Superior temporal gyrus (tissue), 1 donor: ENCODE results near the gene FBXO5.
"Not testable (repeated sequence)": the region's sequence is repeated elsewhere in the genome, so short reads cannot be mapped to it uniquely, and the experiment has no call there.

Experiments used
- DNase-seq: peaks from one replicate; pipeline ENCODE4 v3.0.0-alpha.2; 2016; ENCODE audit errors: extremely low spot score

The FBXO5 gene

DNA sequence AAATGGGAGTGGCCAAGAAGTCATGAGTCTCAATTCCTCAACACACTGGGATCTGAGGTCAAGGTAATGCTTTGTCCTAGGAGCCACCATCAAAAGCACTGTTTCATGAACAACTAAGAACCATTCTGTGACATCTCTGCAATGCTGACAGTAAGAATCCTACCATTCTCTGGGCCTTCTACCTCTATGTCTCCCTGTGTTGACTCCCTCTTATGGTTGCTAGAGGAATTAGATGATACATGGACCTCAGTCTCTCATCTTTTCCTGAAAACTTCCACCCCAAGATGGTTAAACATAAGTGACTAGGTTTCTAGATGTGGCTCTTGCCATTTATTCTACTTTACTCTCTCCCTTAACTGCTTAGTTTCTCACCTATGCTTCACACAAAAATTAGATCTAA lies 10.6 kb upstream of the FBXO5 start:
- DNase-seq = no peak

DNA sequence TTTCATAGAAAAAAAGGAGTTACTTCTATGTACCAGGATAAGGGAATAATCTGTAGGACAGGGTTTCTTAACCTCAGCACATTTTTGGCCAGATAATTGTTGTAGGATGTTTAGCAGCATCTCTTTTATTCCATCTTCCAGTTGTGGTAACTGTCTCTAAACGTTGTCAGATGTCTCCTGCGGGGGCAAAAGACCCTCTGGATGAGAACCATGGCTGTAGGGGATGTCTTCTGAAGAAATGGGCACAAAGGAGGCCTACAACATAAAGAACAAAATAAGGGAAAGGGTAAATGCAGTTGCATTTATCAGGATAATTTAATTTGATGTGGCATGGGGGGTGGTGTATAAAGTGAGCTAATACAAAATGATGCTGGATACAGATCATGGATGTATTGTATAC lies 4.1 kb upstream of the FBXO5 start:
- no peak for DNase-seq

DNA sequence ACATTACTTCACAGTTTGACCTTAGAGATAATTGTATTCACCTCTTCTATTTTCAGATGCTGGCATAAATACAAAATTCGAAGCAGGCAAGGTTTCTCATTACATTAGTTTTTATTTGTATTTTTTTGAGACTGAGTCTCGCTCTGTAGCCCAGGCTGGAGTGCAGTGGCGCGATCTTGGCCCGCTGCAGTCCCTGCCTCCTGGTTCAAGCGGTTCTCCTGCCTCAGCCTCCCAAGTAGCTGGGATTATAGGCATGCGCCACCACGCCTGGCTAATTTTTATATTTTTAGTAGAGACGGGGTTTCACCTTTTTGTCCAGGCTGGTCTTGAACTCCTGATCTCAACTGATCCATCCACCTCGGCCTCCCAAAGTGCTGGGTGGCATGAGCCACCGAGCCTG lies 2.5 kb upstream of the FBXO5 start:
- not testable (repeated sequence) for DNase-seq

DNA sequence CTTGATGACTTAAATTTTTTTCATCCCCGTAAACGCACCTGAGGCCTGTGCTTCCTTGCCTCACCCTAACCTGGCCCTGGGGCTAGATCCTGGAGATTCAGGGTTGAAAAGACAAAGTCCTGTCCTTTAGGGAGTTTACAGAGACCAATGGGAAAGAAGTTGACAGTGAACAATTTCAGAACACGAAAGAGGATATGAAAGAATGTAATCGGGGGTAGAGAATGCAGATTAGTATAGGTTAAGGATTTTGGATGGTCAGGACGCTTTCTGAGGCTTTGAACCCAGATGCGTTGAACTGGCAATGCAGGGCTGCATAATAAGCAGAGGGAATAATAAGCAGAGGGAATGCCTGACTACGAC lies 1.7 kb upstream of the FBXO5 start:
- DNase-seq = no peak

DNA sequence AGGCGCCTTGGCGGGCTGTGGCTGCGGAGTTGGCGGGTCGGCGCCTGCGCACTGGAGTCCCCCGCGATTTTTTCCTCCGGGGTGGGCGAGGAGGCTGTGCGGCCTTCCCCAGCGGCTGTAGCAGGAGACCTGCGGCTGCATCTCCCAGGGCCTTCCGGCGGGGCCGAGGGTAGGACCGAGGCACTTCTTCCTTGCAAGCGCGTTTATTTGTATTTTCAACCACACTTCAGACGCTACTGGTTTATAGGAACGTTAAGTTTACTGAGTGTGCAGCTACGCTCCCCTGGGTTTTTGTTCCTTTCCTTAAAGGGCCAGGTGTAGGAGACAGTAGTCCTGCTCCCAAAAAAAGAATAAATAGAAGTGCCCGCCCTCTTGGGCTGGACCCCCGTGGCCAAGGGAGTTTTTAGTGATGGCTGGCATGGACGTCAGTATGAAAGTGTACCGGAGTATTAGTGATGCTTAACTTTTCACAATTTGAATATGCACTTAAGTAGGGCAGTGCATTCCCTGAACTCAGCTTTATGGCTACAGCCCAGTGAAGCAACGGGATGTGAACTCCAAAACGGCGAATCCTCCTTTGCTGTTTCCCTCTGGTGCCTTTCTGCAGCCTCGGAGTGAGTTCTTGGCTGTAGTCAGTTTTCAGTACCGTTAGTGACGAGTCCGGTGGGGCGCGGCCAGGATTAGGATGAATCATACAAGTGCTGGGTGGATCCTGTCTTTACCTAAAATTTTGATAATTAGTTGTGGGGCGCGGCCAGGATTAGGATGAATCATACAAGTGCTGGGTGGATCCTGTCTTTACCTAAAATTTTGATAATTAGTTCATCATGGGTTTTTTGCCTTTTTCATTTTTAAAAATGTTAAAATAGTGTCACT lies 1.0 kb upstream of the FBXO5 start:
- peak; percentile 97 for DNase-seq

DNA sequence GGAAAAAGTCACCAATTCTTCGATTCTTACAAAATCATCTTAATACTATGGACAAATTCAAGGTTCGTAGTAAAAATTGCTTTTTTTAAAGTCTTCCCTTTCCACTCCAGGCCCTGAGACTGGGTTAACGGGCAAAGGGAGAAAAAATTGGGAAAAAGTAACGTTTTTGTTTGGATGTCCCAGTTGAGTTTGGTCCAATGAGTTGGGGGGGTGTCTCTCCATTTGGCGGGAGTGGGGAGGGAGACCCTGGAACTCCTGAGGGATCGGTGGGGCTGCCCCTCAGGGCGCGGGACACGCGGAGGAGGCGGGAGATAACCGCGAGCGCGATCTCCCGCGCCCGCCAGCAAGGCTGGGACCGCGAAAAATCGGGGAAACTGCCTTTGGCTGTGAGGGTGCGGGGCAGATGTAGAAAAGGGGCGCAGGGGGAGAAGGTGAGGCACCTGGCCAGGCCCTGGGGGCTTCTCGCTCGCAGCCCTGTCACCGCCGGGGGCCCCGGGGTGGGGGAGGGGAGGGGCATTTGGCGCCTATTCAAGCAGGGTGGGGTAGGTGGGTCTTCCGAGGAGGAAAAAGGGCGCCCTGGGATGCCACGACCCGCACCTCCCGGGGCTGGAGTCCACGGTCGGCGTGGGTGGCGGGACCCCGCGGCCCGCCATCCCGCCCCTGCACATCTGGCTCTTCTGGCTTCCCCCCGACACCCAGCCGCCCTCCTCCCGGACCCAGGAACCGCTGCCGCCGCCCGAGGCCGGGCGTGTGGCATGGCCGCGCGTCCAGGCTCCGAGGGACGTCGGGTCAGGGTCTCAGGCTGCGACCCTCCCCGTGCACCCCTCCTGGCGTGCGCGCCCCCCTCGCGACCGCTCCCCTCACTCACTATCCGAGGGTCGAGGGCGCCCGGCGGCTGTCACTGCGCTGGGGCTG lies 595 bp downstream of the FBXO5 start:
- DNase-seq = no peak

DNA sequence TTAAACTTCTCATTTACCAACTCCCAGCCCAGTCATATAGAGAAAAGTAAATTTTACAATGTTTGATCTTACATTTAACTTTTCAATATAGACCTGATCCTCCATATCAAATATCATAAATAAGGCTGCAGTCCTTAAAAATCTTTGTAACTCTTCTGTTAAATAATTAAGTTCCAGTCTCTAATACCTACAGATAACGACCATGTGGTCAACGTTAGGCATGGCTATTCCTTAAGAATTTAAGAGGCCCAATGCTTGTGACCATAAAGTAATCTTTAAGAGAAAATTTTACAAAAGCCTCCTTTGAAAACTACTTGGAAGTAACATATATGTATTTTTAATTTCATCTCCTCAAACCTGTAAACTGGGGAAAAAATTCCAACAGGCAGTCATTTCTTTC lies 1.6 kb downstream of the FBXO5 start:
- DNase-seq = no peak

DNA sequence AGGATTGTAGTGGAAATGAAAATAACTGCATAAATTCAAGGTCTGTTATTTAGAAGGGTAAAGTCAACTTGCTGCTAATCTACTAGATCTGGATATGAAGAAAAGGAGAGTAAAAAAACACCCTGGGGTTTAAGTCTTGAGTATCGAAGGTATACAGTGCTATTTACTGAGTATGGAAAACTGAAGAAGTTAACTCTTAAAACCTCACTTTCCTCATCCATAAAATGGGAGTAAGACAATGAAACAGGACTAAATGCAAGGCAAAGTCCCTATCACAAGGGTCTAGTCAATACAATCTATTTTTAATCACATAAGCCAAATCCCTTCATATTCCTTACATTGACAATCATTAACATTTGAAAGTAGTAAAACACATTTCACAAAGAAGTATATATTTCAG lies 2.2 kb downstream of the FBXO5 start:
- DNase-seq = no peak

DNA sequence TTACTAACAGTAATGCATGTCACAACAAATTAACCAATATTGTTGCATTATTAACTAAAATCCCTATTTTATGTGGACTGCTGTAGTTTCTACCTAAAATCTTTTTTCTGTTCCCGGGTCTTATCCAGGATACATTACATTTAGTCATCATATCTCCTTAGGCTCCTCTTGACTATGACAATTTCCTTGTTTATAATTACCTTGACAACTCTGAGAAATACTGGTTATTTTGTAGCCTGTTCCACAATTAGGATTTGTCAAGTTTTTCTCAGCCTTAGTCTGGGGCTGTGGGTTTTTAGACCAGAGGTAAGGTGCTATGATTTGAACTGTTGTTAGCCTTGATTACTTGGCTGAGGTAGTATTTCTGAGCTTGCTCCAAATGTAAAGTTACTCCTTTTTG lies 3.7 kb downstream of the FBXO5 start:
- DNase-seq = no peak

DNA sequence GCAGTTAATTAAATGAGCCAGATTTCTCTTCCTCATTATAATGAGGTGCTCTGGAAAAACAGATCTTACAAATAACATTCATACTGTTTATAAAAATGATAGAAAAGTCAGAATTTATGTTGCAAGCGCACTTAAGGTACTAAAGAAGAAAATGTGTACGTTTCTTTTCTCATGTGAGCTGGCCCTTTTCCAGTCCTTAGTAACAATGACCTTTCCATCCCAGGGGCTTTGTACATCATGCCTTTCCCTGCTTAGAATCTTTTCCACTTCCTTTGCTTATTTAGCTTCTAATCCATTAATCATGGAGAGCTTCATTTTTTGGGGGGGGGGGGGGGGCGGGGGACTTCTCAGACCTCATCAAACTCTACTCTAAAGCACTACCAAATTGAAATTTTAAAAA lies 4.8 kb downstream of the FBXO5 start:
- no peak for DNase-seq

DNA sequence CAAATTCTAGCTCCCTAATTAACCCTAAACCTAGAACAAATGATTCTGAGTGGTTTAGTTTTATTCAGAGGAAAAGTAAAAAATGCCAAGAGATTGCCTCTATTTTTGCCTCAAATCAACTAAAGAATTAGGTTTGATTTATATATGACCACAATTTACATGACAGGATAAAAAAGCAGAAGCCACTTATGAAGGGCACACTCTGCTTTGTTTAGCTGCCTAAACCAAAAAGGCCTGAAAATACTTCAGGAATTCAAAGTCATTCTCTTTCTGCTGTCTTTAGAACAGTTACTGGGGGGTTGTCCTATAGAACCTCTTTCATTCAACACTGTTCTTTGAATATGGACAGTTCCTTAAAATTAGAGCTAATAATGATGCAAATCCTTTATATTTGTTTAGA lies 5.3 kb downstream of the FBXO5 start:
- DNase-seq = no peak

DNA sequence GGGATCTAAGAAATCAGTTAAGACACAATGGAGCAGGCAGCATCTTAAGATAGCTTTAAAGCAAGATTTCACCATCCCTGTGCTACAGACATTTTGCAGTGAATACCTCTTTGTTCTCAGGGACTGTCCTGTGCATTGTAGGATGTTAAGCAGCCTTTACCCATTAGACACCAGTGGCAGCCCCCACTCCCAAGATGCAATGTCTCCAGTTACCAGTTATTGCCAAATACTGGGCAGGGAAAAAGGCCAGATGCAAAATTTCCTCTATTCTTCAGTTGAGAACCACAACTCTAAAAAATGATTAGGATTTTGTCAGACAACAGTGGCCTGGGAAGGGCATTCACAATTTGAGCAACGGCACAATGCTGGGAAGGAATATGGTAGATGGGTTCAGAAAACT lies 6.1 kb downstream of the FBXO5 start:
- no peak for DNase-seq

DNA sequence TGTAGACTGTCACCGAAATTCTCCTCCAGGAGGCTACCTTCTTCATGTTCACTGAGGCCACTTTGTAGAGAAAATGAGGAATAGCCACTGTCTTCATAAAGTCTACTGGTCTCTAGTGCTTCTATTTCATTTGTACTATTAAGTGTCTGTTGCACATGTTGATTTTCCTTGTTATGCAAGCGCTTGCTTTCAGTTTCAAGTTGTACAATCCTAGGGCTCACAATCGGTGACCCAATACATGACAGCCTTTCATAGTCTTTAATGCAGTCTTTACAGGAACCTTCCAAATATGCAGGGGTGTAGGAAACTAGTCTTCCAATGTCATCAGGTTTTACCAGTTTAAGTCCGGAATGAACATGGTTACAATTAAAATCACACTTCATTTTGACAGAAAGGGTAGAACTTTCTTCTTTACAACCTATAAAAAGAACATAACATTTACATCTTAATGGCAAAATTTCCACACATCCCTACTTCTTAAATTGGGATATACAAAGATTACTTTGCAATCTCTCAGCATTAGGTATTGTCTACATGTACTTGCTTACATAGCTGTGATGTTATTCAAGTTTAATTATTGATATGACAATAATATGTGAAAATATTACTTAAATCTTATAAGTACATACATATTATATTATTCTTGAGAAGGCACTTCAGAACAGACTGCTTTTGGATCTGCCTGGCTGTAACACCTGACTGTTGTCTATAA lies 7.5 kb downstream of the FBXO5 start:
- no peak for DNase-seq

DNA sequence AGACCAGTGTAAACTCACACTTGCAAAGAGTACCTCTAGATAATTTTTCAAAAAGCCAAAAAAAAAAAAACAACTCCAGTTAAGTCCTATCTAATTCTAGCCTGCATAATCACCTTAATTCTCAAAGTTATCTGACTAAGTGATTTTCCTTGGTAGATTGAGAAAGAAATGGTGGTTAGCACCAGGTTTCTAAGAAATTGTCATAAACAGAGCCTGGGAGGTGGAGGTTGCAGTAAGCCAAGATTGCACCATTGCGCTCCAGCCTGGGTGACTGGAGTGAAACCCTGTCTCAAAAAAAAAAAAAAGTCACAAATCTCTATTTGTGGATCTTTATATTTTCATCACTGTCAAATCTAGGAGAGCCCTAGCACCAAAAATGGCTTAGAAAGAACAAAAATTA lies 8.9 kb downstream of the FBXO5 start:
- DNase-seq = no peak

DNA sequence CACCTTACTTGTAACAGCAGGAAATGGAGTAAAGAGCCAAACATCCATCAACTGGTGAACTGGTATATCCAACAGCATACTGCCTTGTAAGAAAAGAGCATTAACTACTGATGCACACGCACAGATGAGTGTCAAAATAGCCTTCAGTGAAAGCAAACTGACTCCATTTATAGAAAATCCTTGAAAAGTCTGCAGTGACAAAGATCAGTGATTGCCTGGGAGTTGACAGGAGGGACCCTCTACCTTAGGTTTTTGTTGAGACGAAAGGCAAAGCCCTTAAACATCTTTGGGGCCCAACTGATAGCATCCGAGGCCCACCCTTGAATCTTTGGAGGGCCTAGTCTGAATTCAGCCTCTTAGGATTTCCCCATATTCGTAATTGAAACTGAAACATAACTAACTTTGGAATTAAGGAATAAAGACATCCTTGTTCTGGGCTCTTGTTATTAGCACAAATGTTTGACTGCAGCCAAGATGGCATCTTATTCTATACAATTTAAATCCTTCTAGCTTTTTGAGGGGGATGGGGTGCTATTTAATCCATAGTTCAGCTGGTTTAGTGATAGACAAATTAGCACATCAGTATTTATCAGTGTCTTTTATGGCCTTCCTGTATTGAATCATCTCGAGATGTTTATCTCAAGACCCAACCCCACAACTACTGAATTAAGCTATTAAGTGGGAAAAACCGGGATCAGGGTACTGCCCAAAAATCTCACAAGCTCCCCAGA lies 13.0 kb downstream of the FBXO5 start:
- DNase-seq = no peak

DNA sequence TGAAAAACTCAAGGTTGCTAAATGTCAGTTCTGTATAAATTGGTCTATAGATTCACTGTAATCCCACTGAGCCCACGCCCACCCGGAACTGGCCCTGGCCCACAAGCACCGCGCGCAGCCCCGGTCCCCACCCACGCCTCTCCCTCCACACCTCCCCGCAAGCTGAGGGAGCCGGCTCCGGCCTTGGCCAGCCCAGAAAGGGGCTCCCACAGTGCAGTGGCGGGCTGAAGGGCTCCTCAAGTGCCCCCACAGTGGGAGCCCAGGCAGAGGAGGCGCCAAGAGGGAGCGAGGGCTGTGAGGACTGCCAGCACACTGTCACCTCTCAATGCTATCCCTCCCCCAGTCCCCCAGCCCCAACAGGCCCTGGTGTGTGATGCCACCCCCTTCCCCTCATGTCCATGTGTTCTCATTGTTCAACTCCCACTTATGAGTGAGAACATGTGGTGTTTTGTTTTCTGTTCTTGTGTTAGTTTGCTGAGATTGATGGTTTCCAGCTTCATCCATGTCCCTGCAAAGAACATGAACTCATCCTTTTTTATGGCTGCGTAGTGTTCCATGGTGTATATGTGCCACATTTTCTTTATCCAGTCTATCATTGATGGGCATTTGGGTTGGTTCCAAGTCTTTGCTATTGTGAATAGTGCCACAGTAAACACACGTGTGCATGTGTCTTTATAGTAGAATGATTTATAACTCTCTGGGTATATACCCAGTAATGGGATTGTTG lies 16.5 kb downstream of the FBXO5 start:
- not testable (repeated sequence) for DNase-seq

DNA sequence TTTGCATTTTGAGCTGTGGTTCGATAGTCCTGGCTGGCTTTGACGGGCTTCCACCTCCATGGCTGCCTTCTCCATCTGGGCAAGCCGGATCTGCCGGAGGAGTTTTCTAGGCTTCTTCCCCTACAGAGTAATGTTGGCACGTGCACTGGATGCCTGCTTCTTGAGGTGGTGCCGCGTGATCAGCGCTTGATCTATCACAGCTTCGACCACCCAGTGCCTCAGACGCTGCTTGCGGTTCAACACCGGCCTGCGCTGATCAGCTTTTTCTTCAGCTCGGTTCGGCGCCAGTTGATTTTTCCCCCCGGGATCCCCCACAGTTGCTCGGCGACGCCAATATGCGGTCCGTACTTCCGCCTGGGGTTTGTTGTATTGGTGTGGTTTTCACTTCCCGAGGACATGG lies 23.5 kb downstream of the FBXO5 start:
- no peak for DNase-seq

DNA sequence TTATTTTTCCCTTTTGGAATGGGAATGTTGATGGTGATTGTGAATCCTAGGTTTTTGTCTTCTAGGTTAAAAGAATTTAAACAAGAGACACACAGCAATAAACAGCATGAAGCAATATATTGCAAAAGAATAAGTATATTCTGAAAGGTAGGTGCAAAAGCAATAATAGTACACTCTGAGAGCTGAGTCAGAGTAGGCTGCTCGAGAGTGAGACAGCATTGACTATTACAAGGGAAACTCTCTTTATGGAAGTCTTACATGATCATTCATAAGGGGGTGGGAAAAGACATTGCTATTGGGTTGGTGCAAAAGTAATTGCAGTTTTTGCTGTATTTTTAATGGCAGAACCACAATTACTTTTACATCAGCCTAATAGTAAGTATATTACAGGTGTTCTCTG lies 25.0 kb downstream of the FBXO5 start:
- no peak for DNase-seq

DNA sequence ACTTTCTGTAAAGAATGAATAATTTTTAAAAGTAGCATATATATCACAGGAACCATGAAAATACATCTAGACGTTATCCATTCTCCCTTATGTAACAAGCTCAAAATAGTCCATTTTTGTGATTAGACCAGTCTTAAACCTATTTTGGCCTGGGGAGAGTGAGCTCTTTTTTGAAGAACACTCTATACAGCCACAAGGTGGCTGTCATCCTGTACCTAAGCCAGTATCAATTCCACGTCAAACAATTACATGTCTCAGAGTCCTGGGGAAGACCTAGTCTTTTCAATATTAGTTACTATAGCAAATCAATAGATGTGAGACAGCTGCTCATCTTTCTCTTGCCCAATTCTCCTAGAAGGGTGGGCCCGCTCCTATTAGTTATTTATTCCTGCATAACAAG lies 28.4 kb downstream of the FBXO5 start:
- DNase-seq = no peak

DNA sequence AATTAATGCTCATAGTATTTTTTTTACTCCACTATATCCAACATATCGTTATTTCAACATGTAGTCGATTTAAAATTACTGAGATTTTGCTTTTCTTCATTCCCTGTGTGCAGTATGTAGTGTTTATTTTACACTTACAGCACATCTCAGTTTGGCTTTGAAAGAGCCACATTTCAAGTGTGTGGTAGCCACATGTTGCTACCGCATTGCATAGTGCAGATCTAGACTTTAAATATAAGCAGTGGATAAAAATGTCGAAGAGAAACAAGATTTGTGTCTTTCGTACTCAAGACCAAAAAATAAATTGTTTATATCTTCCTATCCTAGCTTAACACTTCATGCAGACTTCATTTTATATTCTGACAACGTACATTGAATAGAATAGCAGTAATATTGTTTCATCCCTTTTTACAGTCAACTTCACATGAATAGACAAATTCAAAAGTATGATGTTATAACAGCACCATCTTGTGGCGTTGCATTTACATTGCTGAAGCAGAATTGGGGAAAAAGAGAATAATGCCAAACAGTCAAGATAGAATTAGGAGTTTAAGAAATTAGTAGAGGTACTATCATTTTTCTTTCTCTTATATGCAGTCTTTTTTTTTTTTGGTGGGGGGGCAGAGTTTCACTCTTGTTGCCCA lies 29.9 kb downstream of the FBXO5 start:
- peak; percentile 78 for DNase-seq

DNA sequence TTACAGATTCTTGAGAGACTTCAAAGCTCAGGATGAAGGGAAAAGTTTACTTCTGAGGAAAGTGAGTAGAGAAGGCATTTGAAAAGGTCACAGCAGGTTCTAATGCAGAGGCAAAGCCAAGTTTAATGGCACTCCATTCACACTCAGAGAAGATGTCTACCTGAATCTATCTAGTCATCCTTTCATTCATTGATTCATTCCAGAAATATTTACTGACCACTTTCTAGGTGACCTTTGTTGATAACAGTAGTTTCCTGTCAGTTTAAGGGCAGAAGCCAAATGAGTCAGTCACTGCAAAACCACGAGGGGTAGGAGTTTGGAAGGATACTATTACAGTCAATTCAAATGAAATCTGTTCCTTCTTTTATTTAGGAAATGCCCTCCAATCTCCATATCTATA lies 30.8 kb downstream of the FBXO5 start:
- DNase-seq = no peak
